Measurements from ENCODE around the gene SLC22A9.
"Not testable (repeated sequence)": the region's sequence is repeated elsewhere in the genome, so short reads cannot be mapped to it uniquely, and the experiment has no call there.

SLC22A9 gene

DNA sequence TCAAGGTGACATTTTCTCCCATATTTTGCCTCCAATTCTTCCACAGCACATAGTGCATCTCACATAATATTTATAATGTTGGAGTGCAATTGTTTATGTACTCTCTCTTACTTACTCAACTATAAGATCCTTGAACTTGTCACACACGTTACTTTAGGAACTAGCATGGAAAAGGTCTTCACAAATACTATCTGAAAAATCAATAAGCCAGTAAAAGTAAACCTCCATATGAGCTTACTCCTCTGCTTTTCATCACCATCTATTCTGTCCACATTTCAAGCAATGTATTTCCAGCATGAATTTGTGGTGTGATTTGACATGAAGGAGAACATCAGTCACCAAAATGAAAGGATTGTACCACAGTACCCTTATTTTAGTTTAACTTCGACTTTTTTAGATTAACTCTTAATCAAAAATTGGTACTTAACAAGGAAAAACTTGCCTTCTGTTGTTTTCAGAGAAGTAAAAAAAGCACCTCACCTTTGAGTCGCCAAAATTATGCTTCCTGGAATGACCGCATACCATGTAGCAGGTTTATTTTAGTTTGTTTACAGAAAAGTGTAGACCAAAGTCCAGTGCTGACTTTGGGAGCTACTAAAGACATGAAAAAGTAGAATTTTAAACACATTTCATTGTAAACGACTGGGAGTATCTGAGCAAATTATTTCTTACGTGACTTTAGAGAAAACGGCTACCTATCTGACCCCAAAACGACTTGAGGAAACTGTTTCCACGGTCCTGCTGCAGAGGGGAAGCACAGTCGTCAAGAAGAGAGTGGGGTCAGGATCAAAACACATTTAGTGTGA, at the start of gene SLC22A9:
Gene SLC22A9 (plus strand): TSS at position 621 of the 806 bp plus-strand sequence. CDS start 272 bp downstream, outside the sequence.
- no peak within 1 kb of the TSS for H3K4me3 ChIP-seq (ENCODE audit: low read length)
- no peak for TF ChIP-seq ZNF274 (IDR thresholded peaks at IDR 0.05; ENCODE audit: low read depth, low read length)

DNA sequence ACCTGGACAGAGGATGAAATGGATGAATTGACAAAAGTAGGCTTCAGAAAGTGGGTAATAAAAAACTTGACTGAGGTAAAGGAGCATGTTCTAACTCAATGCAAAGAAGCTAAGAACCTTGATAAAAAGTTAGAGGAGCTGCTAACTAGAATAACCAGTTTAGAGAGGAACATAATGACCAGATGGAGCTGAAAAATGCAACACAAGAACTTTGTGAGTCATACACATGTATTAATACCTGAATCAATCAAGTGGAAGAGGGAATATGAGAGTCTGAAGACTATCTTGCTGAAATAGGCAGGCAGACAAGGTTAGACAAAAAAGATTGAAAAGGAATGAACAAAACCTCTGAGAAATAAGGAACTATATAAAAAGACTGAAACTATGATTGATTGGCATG, 47.9 kb upstream of the SLC22A9 start:
- TF ChIP-seq ZNF274 (IDR thresholded peaks at IDR 0.05; ENCODE audit: low read depth, low read length) = no peak
- no peak overlapping the region for H3K4me3 ChIP-seq (ENCODE audit: low read length)

DNA sequence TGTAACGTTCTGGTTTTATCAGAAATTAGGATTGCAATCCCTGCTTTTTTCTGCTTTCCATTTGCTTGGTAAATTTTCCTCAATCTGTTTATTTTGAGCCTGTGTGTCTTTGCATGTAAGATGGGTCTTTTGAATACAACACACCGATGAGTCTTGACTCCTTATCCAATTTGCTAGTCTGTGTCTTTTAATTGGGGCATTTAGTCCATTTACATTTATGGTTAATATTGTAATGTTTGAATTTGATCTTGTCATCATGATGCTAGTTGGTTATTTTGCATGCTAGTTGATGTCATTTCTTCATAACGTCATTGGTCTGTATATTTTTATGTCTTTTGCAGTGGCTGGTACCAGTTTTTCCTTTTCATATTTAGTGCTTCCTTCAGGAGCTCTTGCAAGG, 34.5 kb upstream of the SLC22A9 start:
- H3K4me3 ChIP-seq (ENCODE audit: low read length) = not testable (repeated sequence)

DNA sequence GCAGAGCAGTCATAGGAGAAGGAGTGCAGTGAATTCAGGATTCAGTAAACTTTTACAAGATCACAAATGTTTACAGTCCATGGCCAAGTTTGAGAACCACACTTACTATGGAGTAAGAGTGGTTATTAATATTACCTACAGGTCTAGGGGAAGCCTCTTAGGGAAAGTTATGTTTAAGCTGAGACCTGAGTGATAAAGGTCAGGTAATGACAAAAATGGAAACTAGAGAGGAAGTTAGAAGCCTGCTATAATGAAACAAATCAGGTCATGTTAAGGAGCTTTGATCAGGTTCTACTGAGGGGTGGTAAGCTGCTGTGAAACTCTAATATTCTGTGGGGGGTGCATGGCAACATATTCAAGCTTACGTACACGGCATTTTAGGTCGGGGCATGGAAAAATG, 32.5 kb upstream of the SLC22A9 start:
- TF ChIP-seq ZNF274 (IDR thresholded peaks at IDR 0.05; ENCODE audit: low read depth, low read length) = no peak
- H3K4me3 ChIP-seq (ENCODE audit: low read length) = no peak overlapping the region

DNA sequence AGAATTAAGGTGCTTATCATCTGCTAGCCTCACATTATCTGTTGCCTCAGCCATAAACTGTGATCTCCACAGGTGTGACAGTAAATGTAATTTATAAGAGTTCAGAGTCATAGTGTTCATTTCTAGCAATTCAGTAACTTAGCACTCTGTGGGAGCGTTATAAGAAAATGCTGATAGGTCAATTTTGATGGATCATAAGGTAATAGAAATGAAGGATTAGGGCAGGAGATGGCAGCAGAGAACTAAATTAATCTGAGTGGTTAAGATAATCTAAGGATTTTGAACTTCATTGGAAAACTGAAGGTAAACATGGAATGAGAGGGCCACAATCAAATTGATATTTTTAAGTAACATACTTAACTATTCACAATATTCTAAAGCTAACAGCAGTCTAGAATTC, 26.5 kb upstream of the SLC22A9 start:
- H3K4me3 ChIP-seq (ENCODE audit: low read length) = no peak overlapping the region
- TF ChIP-seq ZNF274 (IDR thresholded peaks at IDR 0.05; ENCODE audit: low read depth, low read length) = no peak

DNA sequence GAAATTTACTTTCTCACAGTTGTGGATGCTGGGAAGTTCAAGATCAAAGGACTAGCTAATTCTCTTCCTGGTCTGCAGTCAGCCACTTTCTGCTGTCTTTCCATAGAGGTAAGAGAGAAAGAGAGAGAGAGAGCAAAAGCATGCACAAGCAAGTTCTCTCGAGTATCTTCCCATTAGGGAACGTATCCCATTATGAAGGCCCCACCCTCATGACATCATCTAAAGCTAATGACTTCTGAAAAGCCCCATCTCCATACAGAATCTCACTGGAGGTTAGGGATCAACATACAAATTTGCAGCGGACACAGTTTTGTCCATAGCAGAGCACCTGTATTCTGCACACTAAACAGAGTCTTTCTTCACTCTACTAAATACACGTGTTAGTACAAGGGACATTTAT, 17.4 kb upstream of the SLC22A9 start:
- H3K4me3 ChIP-seq (ENCODE audit: low read length) = no peak overlapping the region
- no peak for TF ChIP-seq ZNF274 (IDR thresholded peaks at IDR 0.05; ENCODE audit: low read depth, low read length)

DNA sequence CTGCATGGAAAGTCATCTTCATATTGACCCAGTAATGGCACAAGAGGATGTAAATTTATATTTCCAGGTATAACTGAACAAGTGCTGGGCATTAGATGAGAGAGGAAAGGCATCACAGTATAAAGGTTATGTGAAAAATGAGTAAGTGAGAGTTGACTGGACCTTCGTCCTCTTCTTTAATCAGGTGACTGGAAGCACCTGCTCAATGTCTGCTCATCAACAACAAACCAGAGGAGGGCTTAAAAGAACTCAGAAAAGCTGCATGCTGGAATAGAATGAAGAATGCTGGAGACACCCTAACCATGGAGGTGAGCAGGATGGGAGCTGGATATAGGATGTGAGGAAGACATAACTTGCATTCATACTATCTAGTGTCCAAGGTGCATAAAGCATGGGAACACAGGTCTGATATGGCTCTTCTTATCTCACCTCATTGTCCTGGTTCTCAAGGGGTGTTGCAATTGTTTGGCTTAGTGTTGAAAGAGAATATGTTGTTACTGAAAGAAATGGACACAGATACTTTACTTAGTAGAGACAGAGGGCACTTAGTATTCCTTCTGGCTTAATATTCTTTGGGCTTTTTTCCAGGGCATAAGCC, 7.3 kb upstream of the SLC22A9 start:
- no peak overlapping the region for H3K4me3 ChIP-seq (ENCODE audit: low read length)
- no peak for TF ChIP-seq ZNF274 (IDR thresholded peaks at IDR 0.05; ENCODE audit: low read depth, low read length)

DNA sequence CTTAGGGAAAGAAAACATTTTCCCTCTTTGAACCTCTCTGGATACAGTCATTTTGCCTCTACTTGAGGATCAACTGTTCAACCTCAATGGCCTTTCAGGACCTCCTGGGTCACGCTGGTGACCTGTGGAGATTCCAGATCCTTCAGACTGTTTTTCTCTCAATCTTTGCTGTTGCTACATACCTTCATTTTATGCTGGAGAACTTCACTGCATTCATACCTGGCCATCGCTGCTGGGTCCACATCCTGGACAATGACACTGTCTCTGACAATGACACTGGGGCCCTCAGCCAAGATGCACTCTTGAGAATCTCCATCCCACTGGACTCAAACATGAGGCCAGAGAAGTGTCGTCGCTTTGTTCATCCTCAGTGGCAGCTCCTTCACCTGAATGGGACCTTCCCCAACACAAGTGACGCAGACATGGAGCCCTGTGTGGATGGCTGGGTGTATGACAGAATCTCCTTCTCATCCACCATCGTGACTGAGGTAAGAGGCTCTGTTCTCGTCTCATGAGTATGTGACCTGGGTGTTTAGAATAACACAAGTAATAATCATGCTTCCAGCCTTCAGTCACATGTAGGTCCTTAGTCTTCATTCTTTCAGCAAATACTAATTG, 495 bp downstream of the SLC22A9 start:
- no peak overlapping the region for H3K4me3 ChIP-seq (ENCODE audit: low read length)
- no peak for TF ChIP-seq ZNF274 (IDR thresholded peaks at IDR 0.05; ENCODE audit: low read depth, low read length)

DNA sequence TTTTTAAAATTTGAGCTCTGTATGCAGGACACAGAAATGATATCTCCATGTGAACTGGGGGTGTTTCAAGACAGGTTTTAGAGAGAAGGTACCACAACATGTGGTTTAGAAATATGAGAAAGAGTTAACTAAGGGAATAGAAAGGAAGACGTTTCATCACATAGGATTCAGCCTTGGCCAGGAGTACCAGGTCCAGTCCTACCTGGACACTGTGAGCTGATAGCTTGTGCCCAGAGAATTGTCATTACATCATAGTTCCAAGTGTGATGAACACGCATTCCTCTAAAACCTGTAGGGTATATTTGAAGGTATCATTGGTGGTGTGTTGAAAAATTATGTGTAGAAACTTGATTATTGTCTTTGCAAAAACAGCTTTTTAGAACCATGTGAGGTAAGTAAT, 1.8 kb downstream of the SLC22A9 start:
- no peak for TF ChIP-seq ZNF274 (IDR thresholded peaks at IDR 0.05; ENCODE audit: low read depth, low read length)
- no peak overlapping the region for H3K4me3 ChIP-seq (ENCODE audit: low read length)

DNA sequence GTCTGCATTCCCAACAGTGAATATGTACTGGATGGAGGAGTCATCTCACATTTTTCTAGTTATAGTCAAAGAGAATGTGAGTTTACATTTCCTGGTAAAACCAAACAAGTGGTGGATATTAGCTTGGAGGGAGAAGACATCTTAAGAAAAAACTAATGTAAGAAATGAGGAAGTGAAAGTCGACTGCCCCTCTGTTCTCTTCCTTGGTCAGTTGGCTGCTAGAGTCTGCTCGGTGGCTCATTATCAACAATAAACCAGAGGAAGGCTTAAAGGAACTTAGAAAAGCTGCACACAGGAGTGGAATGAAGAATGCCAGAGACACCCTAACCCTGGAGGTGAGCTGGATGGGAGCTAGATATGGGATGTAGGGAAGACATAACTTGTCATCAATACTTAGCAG, 5.8 kb downstream of the SLC22A9 start:
- H3K4me3 ChIP-seq (ENCODE audit: low read length) = no peak overlapping the region
- TF ChIP-seq ZNF274 (IDR thresholded peaks at IDR 0.05; ENCODE audit: low read depth, low read length) = no peak

DNA sequence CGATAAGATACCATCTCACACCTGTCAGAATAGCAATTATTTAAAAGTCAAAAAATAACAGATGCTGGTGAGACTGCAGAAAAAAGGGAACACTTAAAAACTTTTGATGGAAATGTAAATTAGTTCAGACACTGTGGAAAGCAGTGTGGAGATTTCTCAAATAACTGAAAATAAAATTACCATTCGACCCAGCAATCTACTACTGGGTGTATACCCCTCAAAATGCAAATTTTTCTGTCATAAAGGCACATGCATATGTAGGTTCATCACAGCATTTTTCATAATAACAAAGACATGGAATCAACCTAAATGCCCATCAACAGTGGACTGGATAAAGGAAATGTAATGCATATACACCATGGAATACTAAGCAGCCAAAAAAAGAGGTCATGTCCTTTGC, 10.5 kb downstream of the SLC22A9 start:
- no peak for TF ChIP-seq ZNF274 (IDR thresholded peaks at IDR 0.05; ENCODE audit: low read depth, low read length)
- H3K4me3 ChIP-seq (ENCODE audit: low read length) = no peak overlapping the region

DNA sequence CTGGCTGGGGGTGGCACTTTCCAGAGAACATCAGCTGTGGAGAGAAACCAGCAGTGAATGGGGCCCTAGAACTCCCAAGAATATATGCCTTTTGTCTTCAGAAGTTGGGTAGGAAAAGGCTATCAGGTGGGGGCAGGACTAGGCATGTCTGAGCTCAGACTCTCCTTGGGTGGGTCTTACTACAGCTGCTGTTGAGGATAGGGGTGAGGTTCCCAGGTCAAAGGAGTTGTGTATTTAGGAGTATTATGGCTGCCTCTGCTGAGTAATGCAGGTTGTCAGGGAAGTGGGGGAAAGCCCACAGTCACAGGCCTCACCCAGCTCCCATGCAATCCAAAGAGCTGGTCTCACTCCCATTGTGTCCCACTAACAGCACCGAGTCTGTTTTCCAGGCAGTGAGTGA, 26.1 kb downstream of the SLC22A9 start:
- TF ChIP-seq ZNF274 (IDR thresholded peaks at IDR 0.05; ENCODE audit: low read depth, low read length) = no peak
- no peak overlapping the region for H3K4me3 ChIP-seq (ENCODE audit: low read length)

DNA sequence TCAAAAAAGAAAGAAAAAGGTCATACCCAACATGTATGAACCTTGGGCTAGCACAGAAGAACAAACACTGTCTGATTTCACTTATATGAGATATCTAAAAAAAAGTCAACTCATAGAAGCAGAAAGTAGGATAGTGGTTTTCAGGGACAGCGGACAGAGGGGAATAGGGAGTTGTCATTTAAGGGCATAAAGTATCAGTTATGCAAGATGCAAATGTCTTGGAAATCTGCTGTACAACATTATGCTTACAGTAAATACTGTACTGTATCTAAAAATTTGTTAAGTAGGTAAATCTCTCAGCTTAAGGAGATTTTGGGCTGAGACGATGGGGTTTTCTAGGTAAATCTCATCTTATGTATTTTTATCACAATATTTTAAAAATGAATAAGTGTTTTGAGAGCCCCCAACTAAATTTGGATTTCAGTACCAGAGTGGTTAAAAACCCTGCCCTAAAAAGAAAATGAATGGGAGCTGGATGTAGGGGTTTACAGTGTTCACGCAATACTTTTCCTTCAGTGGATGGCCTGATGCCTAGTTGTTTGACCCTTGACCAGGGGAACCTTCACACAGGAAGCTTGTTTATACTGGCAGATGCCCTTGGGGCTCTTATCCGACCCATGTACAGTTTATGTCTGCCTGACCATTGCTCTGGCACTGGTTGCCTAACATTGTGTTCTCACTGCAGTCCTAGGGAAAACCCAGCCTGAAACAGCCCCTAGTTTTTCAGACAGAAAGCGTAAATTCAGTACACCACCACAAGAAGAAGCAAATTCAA, 34.8 kb downstream of the SLC22A9 start:
- TF ChIP-seq ZNF274 (IDR thresholded peaks at IDR 0.05; ENCODE audit: low read depth, low read length) = no peak
- H3K4me3 ChIP-seq (ENCODE audit: low read length) = no peak overlapping the region

DNA sequence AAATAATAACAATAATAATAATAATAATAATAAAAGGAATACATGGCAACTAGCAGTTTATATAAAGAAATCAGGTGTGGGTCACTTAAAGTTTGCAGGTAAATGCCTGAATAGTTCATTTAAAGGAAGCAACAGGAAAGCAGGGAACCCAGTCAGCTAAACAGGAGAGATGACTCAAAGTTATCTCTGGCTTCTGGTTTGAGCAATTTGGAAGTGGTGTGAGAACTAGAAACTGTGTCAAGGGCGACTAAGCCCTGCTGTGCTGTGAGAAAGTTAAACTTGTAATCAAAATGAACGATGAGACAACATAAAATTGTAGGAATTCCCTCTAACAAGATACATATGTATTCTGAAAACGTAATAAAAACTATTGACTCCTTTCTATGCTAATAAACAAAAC, 35.5 kb downstream of the SLC22A9 start:
- no peak overlapping the region for H3K4me3 ChIP-seq (ENCODE audit: low read length)
- no peak for TF ChIP-seq ZNF274 (IDR thresholded peaks at IDR 0.05; ENCODE audit: low read depth, low read length)

Measured in GM08714 (cell line).